K562 (cell line): ENCODE results near the gene TREX2. TPM values are rescaled to one million over a fixed set of nuclear protein-coding genes. Genes with fewer than 3 reads are reported as not detected.

Experiments used
- MGA ChIP-seq: fragments of 450-650 bp; IDR thresholded peaks from 2 replicates; pipeline ENCODE4 v1.6.1; 2016; ENCODE audit warnings: mild to moderate bottlenecking, moderate library complexity
- POLR3A ChIP-seq: IDR thresholded peaks from 2 replicates; pipeline ENCODE4 v1.6.1; 2011; ENCODE audit warnings: borderline replicate concordance, mild to moderate bottlenecking, moderate library complexity; ENCODE audit not compliant: insufficient read length, insufficient read depth; ENCODE audit errors: extremely low read depth
- YBX1 ChIP-seq: fragments of 450-650 bp; IDR thresholded peaks from 2 replicates; pipeline ENCODE4 v1.7.1; 2016; ENCODE audit warnings: mild to moderate bottlenecking
- polyA plus RNA-seq, 8 experiments: library from polyadenylated mRNA; depleted of rRNA in 4 of 8; stranded (reverse) in 5 of 8; unstranded in 3 of 8; fragments of >200 nt; fragmentation: Nextera tagmentation in 2 of 8; fragmentation: Illumina TruSeq in 1 of 8; extraction: Ambion mirVana in 2 of 8; extraction: Trizol in 1 of 8; gene quantifications; 2 replicates each; pipeline versions ENCODE4 v1.2.1 to v1.2.3, GENCODE V29; 2011 to 2014; ENCODE audit warnings: inconsistent platforms in 1 of 8, missing spikeins in 1 of 8
- total RNA-seq, 7 experiments: library from RNA; depleted of rRNA in 6 of 7; stranded (reverse); fragments of >200 nt in 6 of 7; fragmentation: Illumina TruSeq in 2 of 7; extraction: Trizol in 2 of 7; gene quantifications; 2 replicates each; pipeline versions ENCODE4 v1.2.1 to v1.2.3, GENCODE V29; 2011 to 2021; ENCODE audit warnings: low replicate concordance in 1 of 7

TREX2 gene
- total and polyA plus RNA-seq, 9 of the 15 experiments (the other 6 are each of a cell fraction or from before 2014, with no cell fraction given) = 0.07 to 1.5 (median 0.33) TPM; not detected in 2

- TF ChIP-seq MGA (no peak), POLR3A (no peak), YBX1 (no peak)
Measured at GRCh38 chrX:153491351-153491914, 45.6 kb upstream of the TREX2 start (continued).
